Tibial nerve (tissue), 4 donors: Measurements from ENCODE around the gene MXD3. TPM values are rescaled to one million over a fixed set of nuclear protein-coding genes. Genes with fewer than 3 reads are reported as not detected.
"Not testable (repeated sequence)": the region's sequence is repeated elsewhere in the genome, so short reads cannot be mapped to it uniquely, and the experiment has no call there.

Experiments used
- DNase-seq, 2 donors: peaks; one replicate each; pipeline ENCODE4 v3.0.0-alpha.2; 2019; ENCODE audit warnings: low spot score in 2 of 2
- H3K27ac ChIP-seq, 4 donors: fragments of 200-600 bp; sonication (generic) in 3 of 4; one replicate each; pipeline ENCODE4 v1.5.1; 2017 to 2019; ENCODE audit warnings: mild to moderate bottlenecking in 1 of 4
- H3K27me3 ChIP-seq, 2 donors: fragments of 200-600 bp; sonication (generic) in 1 of 2; one replicate each; pipeline versions ENCODE4 v1.5.1 to v1.6.0; 2017 to 2019
- H3K36me3 ChIP-seq, 3 donors: fragments of 200-600 bp; sonication (generic); one replicate each; pipeline ENCODE4 v1.5.1; 2018 to 2019
- H3K4me1 ChIP-seq, 4 donors: fragments of 200-600 bp; sonication (generic) in 3 of 4; one replicate each; pipeline ENCODE4 v1.5.1; 2017 to 2019
- H3K4me3 ChIP-seq, 4 donors: fragments of 200-600 bp; sonication (generic) in 3 of 4; one replicate each; pipeline ENCODE4 v1.5.1; 2017 to 2019; ENCODE audit warnings: mild to moderate bottlenecking in 1 of 4, moderate library complexity in 1 of 4
- H3K9me3 ChIP-seq, 4 donors: fragments of 200-600 bp; sonication (generic) in 3 of 4; one replicate each; pipeline ENCODE4 v1.5.1; 2017 to 2019
- CTCF ChIP-seq, 5 experiments: fragments of 200-600 bp in 3 of 5; fragments of 450-650 bp in 2 of 5; sonication (generic) in 3 of 5; IDR thresholded peaks; one replicate each; pipeline ENCODE4 v1.5.1; 2016 to 2019; ENCODE audit warnings: antibody characterized with exemption in 5 of 5, mild to moderate bottlenecking in 3 of 5, moderate library complexity in 2 of 5
- EP300 ChIP-seq, 2 donors: sonication (generic); formaldehyde crosslinking; IDR thresholded peaks; one replicate each; pipeline ENCODE4 v1.6.1; 2017; ENCODE audit warnings: antibody characterized with exemption in 2 of 2, mild to moderate bottlenecking in 1 of 2
- POLR2A ChIP-seq, 2 donors: fragments of 450-650 bp; IDR thresholded peaks; one replicate each; pipeline ENCODE4 v1.6.1; 2017; ENCODE audit warnings: antibody characterized with exemption in 2 of 2, mild to moderate bottlenecking in 2 of 2, moderate library complexity in 2 of 2
- WGBS, 2 donors: methylation state at CpG; one replicate each; pipeline ENCODE4 v1.1.5; 2018; 5-methylcytosine and 5-hydroxymethylcytosine counted together
- total RNA-seq, 4 donors: library from RNA; depleted of rRNA; stranded (reverse); fragments of >200 nt; gene quantifications; one replicate each; pipeline ENCODE4 v1.1.0, GENCODE V29; 2016

MXD3 gene
- total RNA-seq, 4 donors from 2014 or later: 5.2 to 33.9 (median 14.7) TPM

GRCh38 chr5:177261510-177261909, 50.2 kb downstream of the MXD3 start:
- Histone ChIP-seq H3K27ac (no peak overlapping the region), H3K4me1 (no peaks in the 10 kb centered on the region), H3K36me3 (peaks cover 0 to 80% (median 0%) of the 10 kb centered on the region in 3 donors), H3K4me3 (no peak overlapping the region), H3K9me3 (no peaks in the 10 kb centered on the region), H3K27me3 (no peaks in the 10 kb centered on the region)
- 96 to 100% methylated on average over 1 of the region's 1 CpG for WGBS, 2 donors
- DNase-seq: no peak
- TF ChIP-seq POLR2A (IDR thresholded peaks at IDR 0.05): no peak
- no peak for TF ChIP-seq CTCF (IDR thresholded peaks at IDR 0.05)
- no peak for TF ChIP-seq EP300 (IDR thresholded peaks at IDR 0.05)

GRCh38 chr5:177260961-177261360, 50.7 kb downstream of the MXD3 start:
- H3K4me1 ChIP-seq: no peaks in the 10 kb centered on the region
- DNase-seq: no peak
- H3K4me3 ChIP-seq: no peak overlapping the region
- H3K9me3 ChIP-seq: no peaks in the 10 kb centered on the region
- TF ChIP-seq POLR2A (IDR thresholded peaks at IDR 0.05) (no peak), CTCF (IDR thresholded peaks at IDR 0.05) (no peak)
- H3K36me3 ChIP-seq: peaks cover 0 to 78% (median 0%) of the 10 kb centered on the region in 3 donors
- 89 to 90% methylated on average over 7 of the region's 7 CpGs for WGBS, 2 donors
- H3K27me3 ChIP-seq: no peaks in the 10 kb centered on the region
- H3K27ac ChIP-seq: no peak overlapping the region

GRCh38 chr5:177258711-177259110, 53.0 kb downstream of the MXD3 start:
- not testable (repeated sequence) for H3K27ac ChIP-seq, DNase-seq, H3K9me3 ChIP-seq, H3K4me1 ChIP-seq, H3K27me3 ChIP-seq, H3K4me3 ChIP-seq
- H3K36me3 ChIP-seq: peaks cover 0 to 91% (median 0%) of the 10 kb centered on the region in 3 donors
- 85 to 94% methylated on average over 7 of the region's 7 CpGs for WGBS, 2 donors

Other genes with a start within 250 kb of the MXD3 start
- 10 to 100 TPM in 2 of 4 donors, 1 to 10 TPM in 2; 3.3 to 60.8 (median 12.1) TPM for gene FGFR4, start 225.0 kb downstream of the MXD3 start, total RNA-seq
- 10 to 100 TPM; 36.6 to 51.3 (median 40.7) TPM for gene NSD1, start 178.1 kb downstream of the MXD3 start, total RNA-seq
- 10 to 100 TPM; 24.1 to 56.7 (median 35.4) TPM for gene RAB24, start 8.2 kb downstream of the MXD3 start, total RNA-seq
- 10 to 100 TPM; 52.6 to 87.0 (median 65.2) TPM for gene PRELID1, start 8.1 kb downstream of the MXD3 start, total RNA-seq
- gene LMAN2, start 39.8 kb upstream of the MXD3 start, total RNA-seq: 100 to 1,000 TPM; 144 to 179 (median 154) TPM
- 10 to 100 TPM; 10.2 to 29.6 (median 16.4) TPM for gene RGS14, start 46.0 kb upstream of the MXD3 start, total RNA-seq
- gene SLC34A1, start 72.5 kb upstream of the MXD3 start, total RNA-seq: not detected
- gene PFN3, start 88.8 kb upstream of the MXD3 start, total RNA-seq: not detected
- 1 to 10 TPM in 1 of 4 donors, under 1 TPM in 1, not detected in 2; 0.59 to 4.5 TPM for gene F12, start 97.7 kb upstream of the MXD3 start, total RNA-seq
- 10 to 100 TPM; 19.4 to 26.4 (median 23.2) TPM for gene GRK6, start 114.8 kb upstream of the MXD3 start, total RNA-seq
- 10 to 100 TPM in 1 of 4 donors, 1 to 10 TPM in 3; 5.1 to 11.2 (median 7.5) TPM for gene PRR7, start 134.9 kb upstream of the MXD3 start, total RNA-seq
- gene DBN1, start 161.7 kb upstream of the MXD3 start, total RNA-seq: 100 to 1,000 TPM in 3 of 4 donors, 10 to 100 TPM in 1; 89.8 to 139 (median 111) TPM
- 100 to 1,000 TPM in 1 of 4 donors, 10 to 100 TPM in 3; 78.0 to 138 (median 89.9) TPM for gene PDLIM7, start 185.7 kb upstream of the MXD3 start, total RNA-seq
- gene DOK3, start 197.9 kb upstream of the MXD3 start, total RNA-seq: 10 to 100 TPM in 3 of 4 donors, 1 to 10 TPM in 1; 7.8 to 20.1 (median 11.5) TPM
- 100 to 1,000 TPM in 2 of 4 donors, 10 to 100 TPM in 2; 85.3 to 139 (median 105) TPM for gene DDX41, start 205.1 kb upstream of the MXD3 start, total RNA-seq
- gene FAM193B, start 242.7 kb upstream of the MXD3 start, total RNA-seq: 100 to 1,000 TPM in 3 of 4 donors, 10 to 100 TPM in 1; 82.4 to 152 (median 115) TPM